Neural cell (in vitro differentiated cells): ENCODE data around the gene ABCA8. TPM values are rescaled to one million over a fixed set of nuclear protein-coding genes. Genes with fewer than 3 reads are reported as not detected.
"Not testable (repeated sequence)": the region's sequence is repeated elsewhere in the genome, so short reads cannot be mapped to it uniquely, and the experiment has no call there.

ENCODE experiments used
- H2AFZ ChIP-seq: fragments of 200-600, 300-800 bp; sonication (generic), shearing (Covaris generic); 2 replicates; pipeline ENCODE4 v1.6.0; 2014; ENCODE audit warnings: low read depth, mild to moderate bottlenecking, antibody characterized with exemption, low read length, moderate library complexity
- H3F3A ChIP-seq: fragments of 200-600 bp; shearing (Covaris generic); 2 replicates; pipeline ENCODE4 v1.6.1; 2016; ENCODE audit warnings: mild to moderate bottlenecking, moderate library complexity, mixed read lengths, antibody characterized with exemption, low read length; ENCODE audit not compliant: insufficient read depth, poor library complexity, severe bottlenecking
- H3K27ac ChIP-seq: fragments of 200-600, 300-800 bp; sonication (generic), shearing (Covaris generic); 2 replicates; pipeline ENCODE4 v1.5.1; 2014; ENCODE audit warnings: mild to moderate bottlenecking, low read length, moderate library complexity
- H3K27me3 ChIP-seq: fragments of 300-800, 200-600 bp; sonication (generic), shearing (Covaris generic); 2 replicates; pipeline ENCODE4 v1.6.0; 2014; ENCODE audit warnings: mild to moderate bottlenecking, low read depth, low read length, moderate library complexity; ENCODE audit not compliant: insufficient read depth
- H3K36me3 ChIP-seq: fragments of 300-800, 200-600 bp; sonication (generic), shearing (Covaris generic); 2 replicates; pipeline ENCODE4 v1.5.1; 2014; ENCODE audit warnings: mild to moderate bottlenecking, antibody characterized with exemption, low read length, moderate library complexity; ENCODE audit not compliant: insufficient read depth
- H3K4me2 ChIP-seq: fragments of 300-800, 200-600 bp; sonication (generic), shearing (Covaris generic); 2 replicates; pipeline ENCODE4 v1.6.0; 2014; ENCODE audit warnings: mild to moderate bottlenecking, low read length
- H3K4me3 ChIP-seq: fragments of 300-800, 200-600 bp; sonication (generic), shearing (Covaris generic); 2 replicates; pipeline ENCODE4 v1.5.1; 2014; ENCODE audit warnings: mild to moderate bottlenecking, low read length, moderate library complexity
- H3K79me2 ChIP-seq: fragments of 200-600 bp; shearing (Covaris generic); replicated peaks from 2 replicates; pipeline ENCODE4 v1.6.0; 2014; ENCODE audit warnings: mild to moderate bottlenecking, low read length, moderate library complexity; ENCODE audit not compliant: insufficient read depth
- H3K9ac ChIP-seq: fragments of 300-800, 200-600 bp; sonication (generic), shearing (Covaris generic); 2 replicates; pipeline ENCODE4 v1.6.1; 2016; ENCODE audit warnings: mild to moderate bottlenecking, low read length, mixed read lengths
- H3K9me2 ChIP-seq: fragments of 200-600 bp; shearing (Covaris generic); 2 replicates; pipeline ENCODE4 v1.6.1; 2016; ENCODE audit warnings: mild to moderate bottlenecking, low read length, mixed read lengths; ENCODE audit not compliant: insufficient read depth
- H3K9me3 ChIP-seq: fragments of 200-600, 300-800 bp; sonication (generic), shearing (Covaris generic); 2 replicates; pipeline ENCODE4 v1.6.1; 2016; ENCODE audit warnings: mild to moderate bottlenecking, mixed run types, low read length, moderate library complexity, mixed read lengths
- H4K20me1 ChIP-seq: fragments of 200-600 bp; shearing (Covaris generic); 2 replicates; pipeline ENCODE4 v1.6.1; 2016; ENCODE audit warnings: mild to moderate bottlenecking, mixed run types; ENCODE audit not compliant: insufficient read depth
- CTCF ChIP-seq: fragments of 450-650 bp; IDR thresholded peaks from 2 replicates; pipeline ENCODE4 v1.5.1; 2014; ENCODE audit warnings: antibody characterized with exemption, mild to moderate bottlenecking, moderate library complexity; ENCODE audit not compliant: poor library complexity, severe bottlenecking
- EP300 ChIP-seq: fragments of 450-650 bp; conservative IDR thresholded peaks from 2 replicates; pipeline ENCODE4 v1.6.1; 2014; ENCODE audit warnings: antibody characterized with exemption, mild to moderate bottlenecking, moderate library complexity; ENCODE audit not compliant: poor library complexity, severe bottlenecking
- EZH2 ChIP-seq: fragments of 200-600, 300-800 bp; shearing (Covaris generic), sonication (generic); IDR thresholded peaks from 2 replicates; pipeline ENCODE4 v1.6.1; 2014; ENCODE audit warnings: antibody characterized with exemption, low read length, borderline replicate concordance, mild to moderate bottlenecking; ENCODE audit not compliant: insufficient read depth, poor library complexity, severe bottlenecking
- MXI1 ChIP-seq: fragments of 450-650 bp; conservative IDR thresholded peaks from 2 replicates; pipeline ENCODE4 v1.6.1; 2014; ENCODE audit warnings: antibody characterized with exemption, mild to moderate bottlenecking; ENCODE audit not compliant: poor library complexity, severe bottlenecking
- POLR2AphosphoS5 ChIP-seq: IDR thresholded peaks from 2 replicates; pipeline ENCODE4 v1.6.1; 2012
- RAD21 ChIP-seq: fragments of 450-650 bp; conservative IDR thresholded peaks from 2 replicates; pipeline ENCODE4 v1.6.1; 2014; ENCODE audit warnings: antibody characterized with exemption, mild to moderate bottlenecking, moderate library complexity
- SMC3 ChIP-seq: fragments of 450-650 bp; conservative IDR thresholded peaks from 2 replicates; pipeline ENCODE4 v1.6.1; 2014; ENCODE audit warnings: antibody characterized with exemption, mild to moderate bottlenecking, moderate library complexity; ENCODE audit not compliant: poor library complexity
- TAF1 ChIP-seq: IDR thresholded peaks from 2 replicates; pipeline ENCODE4 v1.6.1; 2012; ENCODE audit warnings: low read depth
- polyA plus RNA-seq: library from polyadenylated mRNA; depleted of rRNA; stranded (reverse); fragments of >200 nt; gene quantifications from 2 replicates; pipeline ENCODE4 v1.2.3, GENCODE V29; 2014
- TF ChIP-seq, protein P1 (sequence below): IDR thresholded peaks from 2 replicates; pipeline ENCODE4 v1.6.1; 2012; ENCODE audit warnings: borderline replicate concordance

Gene ABCA8
- polyA plus RNA-seq, 1 donor from 2014 or later = not detected

- H3K79me2 ChIP-seq = no peaks in the 10 kb centered on the region
- no peak for TF ChIP-seq SMC3
- TF ChIP-seq RAD21 = no peak
- TF ChIP-seq POLR2AphosphoS5 = no peak
- no peak for TF ChIP-seq EZH2
- TF ChIP-seq MXI1 = no peak
- no peak for TF ChIP-seq EP300
- TF ChIP-seq, protein P1, sequence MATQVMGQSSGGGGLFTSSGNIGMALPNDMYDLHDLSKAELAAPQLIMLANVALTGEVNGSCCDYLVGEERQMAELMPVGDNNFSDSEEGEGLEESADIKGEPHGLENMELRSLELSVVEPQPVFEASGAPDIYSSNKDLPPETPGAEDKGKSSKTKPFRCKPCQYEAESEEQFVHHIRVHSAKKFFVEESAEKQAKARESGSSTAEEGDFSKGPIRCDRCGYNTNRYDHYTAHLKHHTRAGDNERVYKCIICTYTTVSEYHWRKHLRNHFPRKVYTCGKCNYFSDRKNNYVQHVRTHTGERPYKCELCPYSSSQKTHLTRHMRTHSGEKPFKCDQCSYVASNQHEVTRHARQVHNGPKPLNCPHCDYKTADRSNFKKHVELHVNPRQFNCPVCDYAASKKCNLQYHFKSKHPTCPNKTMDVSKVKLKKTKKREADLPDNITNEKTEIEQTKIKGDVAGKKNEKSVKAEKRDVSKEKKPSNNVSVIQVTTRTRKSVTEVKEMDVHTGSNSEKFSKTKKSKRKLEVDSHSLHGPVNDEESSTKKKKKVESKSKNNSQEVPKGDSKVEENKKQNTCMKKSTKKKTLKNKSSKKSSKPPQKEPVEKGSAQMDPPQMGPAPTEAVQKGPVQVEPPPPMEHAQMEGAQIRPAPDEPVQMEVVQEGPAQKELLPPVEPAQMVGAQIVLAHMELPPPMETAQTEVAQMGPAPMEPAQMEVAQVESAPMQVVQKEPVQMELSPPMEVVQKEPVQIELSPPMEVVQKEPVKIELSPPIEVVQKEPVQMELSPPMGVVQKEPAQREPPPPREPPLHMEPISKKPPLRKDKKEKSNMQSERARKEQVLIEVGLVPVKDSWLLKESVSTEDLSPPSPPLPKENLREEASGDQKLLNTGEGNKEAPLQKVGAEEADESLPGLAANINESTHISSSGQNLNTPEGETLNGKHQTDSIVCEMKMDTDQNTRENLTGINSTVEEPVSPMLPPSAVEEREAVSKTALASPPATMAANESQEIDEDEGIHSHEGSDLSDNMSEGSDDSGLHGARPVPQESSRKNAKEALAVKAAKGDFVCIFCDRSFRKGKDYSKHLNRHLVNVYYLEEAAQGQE = no peak
- no peak for TF ChIP-seq TAF1
- TF ChIP-seq CTCF = no peak
- H3K4me2 ChIP-seq = no peak overlapping the region
- no peaks in the 10 kb centered on the region for H3K27me3 ChIP-seq
- H4K20me1 ChIP-seq = no peaks in the 10 kb centered on the region
- H3K4me3 ChIP-seq = no peak overlapping the region
- no peaks in the 10 kb centered on the region for H3K36me3 ChIP-seq
- no peak overlapping the region for H3K27ac ChIP-seq
- no peaks in the 10 kb centered on the region for H3K9me3 ChIP-seq
- no peaks in the 10 kb centered on the region for H3F3A ChIP-seq
- H3K9ac ChIP-seq = no peak overlapping the region
- H3K9me2 ChIP-seq = no peaks in the 10 kb centered on the region
- no peak overlapping the region for H2AFZ ChIP-seq
Measured at GRCh38 chr17:68953340-68953997, 1.7 kb downstream of the ABCA8 start.

GRCh38 chr17:68950725-68951124, 4.5 kb downstream of the ABCA8 start:
- Histone ChIP-seq H3K4me3 (no peak overlapping the region), H4K20me1 (no peaks in the 10 kb centered on the region), H3K27ac (no peak overlapping the region), H3K36me3 (no peaks in the 10 kb centered on the region), H3K9ac (no peak overlapping the region), H3K27me3 (no peaks in the 10 kb centered on the region), H3K9me3 (no peaks in the 10 kb centered on the region), H3K4me2 (no peak overlapping the region), H3K9me2 (no peaks in the 10 kb centered on the region), H3K79me2 (no peaks in the 10 kb centered on the region), H2AFZ (no peak overlapping the region), H3F3A (no peaks in the 10 kb centered on the region)
- no peak for TF ChIP-seq MXI1
- no peak for TF ChIP-seq EZH2
- TF ChIP-seq, protein P1 = no peak
- no peak for TF ChIP-seq RAD21
- TF ChIP-seq SMC3 = no peak
- no peak for TF ChIP-seq POLR2AphosphoS5
- no peak for TF ChIP-seq CTCF
- TF ChIP-seq EP300 = no peak
- no peak for TF ChIP-seq TAF1

DNA sequence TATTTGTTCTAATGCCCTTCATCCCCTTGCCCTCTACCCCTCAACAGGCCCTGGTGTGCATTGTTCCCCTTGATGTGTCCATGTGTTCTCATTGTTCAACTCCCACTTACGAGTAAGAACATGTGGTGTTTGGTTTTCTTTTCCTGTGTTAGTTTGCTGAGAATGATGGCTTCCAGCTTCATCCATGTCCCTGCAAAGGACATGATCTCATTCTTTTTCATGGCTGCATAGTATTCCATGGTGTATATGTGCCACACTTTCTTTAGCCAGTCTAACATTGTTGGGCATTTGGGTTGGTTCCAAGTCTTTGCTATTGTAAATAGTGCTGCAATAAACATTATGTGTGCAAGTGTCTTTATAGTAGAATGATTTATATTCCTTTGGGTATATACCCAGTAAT, 7.3 kb downstream of the ABCA8 start:
- H3K79me2 ChIP-seq, H3K4me3 ChIP-seq, H3K9me2 ChIP-seq, H3K27me3 ChIP-seq, H3K36me3 ChIP-seq, H3K9ac ChIP-seq, H2AFZ ChIP-seq, H3K27ac ChIP-seq, H3K9me3 ChIP-seq, H3F3A ChIP-seq, H4K20me1 ChIP-seq, H3K4me2 ChIP-seq: not testable (repeated sequence)
